Muscle layer of duodenum (tissue), 2 donors: Measurements from ENCODE around the gene MINAR1.
"Not testable (repeated sequence)": the region's sequence is repeated elsewhere in the genome, so short reads cannot be mapped to it uniquely, and the experiment has no call there.

Experiments
- H3K27ac ChIP-seq: one replicate; pipeline ENCODE4 v1.7.0; 2013; ENCODE audit warnings: mild to moderate bottlenecking, low read length
- H3K27me3 ChIP-seq: one replicate; pipeline ENCODE4 v1.7.0; 2013; ENCODE audit warnings: low read depth, mild to moderate bottlenecking, control low read depth, low read length
- H3K36me3 ChIP-seq, 2 donors: one replicate each; pipeline ENCODE4 v1.7.0; 2013; ENCODE audit warnings: low read length in 2 of 2, control low read depth in 1 of 2, mild to moderate bottlenecking in 1 of 2; ENCODE audit not compliant: insufficient read depth in 2 of 2, control insufficient read depth in 1 of 2
- H3K4me1 ChIP-seq, 2 donors: one replicate each; pipeline ENCODE4 v1.7.0; 2013; ENCODE audit warnings: low read length in 2 of 2, mild to moderate bottlenecking in 2 of 2, control low read depth in 1 of 2, moderate library complexity in 1 of 2; ENCODE audit not compliant: insufficient read depth in 2 of 2, control insufficient read depth in 1 of 2
- H3K4me3 ChIP-seq, 2 donors: one replicate each; pipeline ENCODE4 v1.7.0; 2013; ENCODE audit warnings: low read length in 2 of 2, low read depth in 1 of 2, mild to moderate bottlenecking in 1 of 2
- H3K9me3 ChIP-seq, 2 donors: one replicate each; pipeline ENCODE4 v1.7.0; 2013; ENCODE audit warnings: low read length in 2 of 2, control low read depth in 1 of 2, mild to moderate bottlenecking in 1 of 2; ENCODE audit not compliant: control insufficient read depth in 1 of 2
- donor health status: healthy.

MINAR1 gene

GRCh38 chr15:79410237-79410636 is 21.9 kb upstream of the MINAR1 start:
- Histone ChIP-seq H3K9me3 (no peaks in the 10 kb centered on the region), H3K36me3 (peaks cover 0 to 4% of the 10 kb centered on the region in 2 donors), H3K4me1 (no peaks in the 10 kb centered on the region), H3K27ac (no peak overlapping the region), H3K4me3 (no peak overlapping the region), H3K27me3 (no peaks in the 10 kb centered on the region)

- no peak overlapping the region for H3K27ac ChIP-seq
Observed at GRCh38 chr15:79412010-79412409, 20.1 kb upstream of the MINAR1 start.

GRCh38 chr15:79412429-79412828 is 19.7 kb upstream of the MINAR1 start:
- Histone ChIP-seq H3K9me3 (no peaks in the 10 kb centered on the region), H3K4me1 (no peaks in the 10 kb centered on the region), H3K4me3 (no peak overlapping the region), H3K27me3 (no peaks in the 10 kb centered on the region), H3K27ac (no peak overlapping the region), H3K36me3 (peaks cover 0 to 4% of the 10 kb centered on the region in 2 donors)

More at GRCh38 chr15:79412010-79412409, 20.1 kb upstream of the MINAR1 start:
- Histone ChIP-seq H3K9me3 (no peaks in the 10 kb centered on the region), H3K4me1 (no peaks in the 10 kb centered on the region), H3K27me3 (no peaks in the 10 kb centered on the region), H3K4me3 (no peak overlapping the region), H3K36me3 (peaks cover 0 to 4% of the 10 kb centered on the region in 2 donors)

- Histone ChIP-seq H3K4me1 (no peaks in the 10 kb centered on the region), H3K27me3 (no peaks in the 10 kb centered on the region), H3K9me3 (no peaks in the 10 kb centered on the region), H3K36me3 (peaks cover 0 to 4% of the 10 kb centered on the region in 2 donors), H3K4me3 (no peak overlapping the region), H3K27ac (no peak overlapping the region)
Observed at GRCh38 chr15:79416876-79417275, 15.3 kb upstream of the MINAR1 start.

- Histone ChIP-seq H3K4me1 (no peaks in the 10 kb centered on the region), H3K27me3 (no peaks in the 10 kb centered on the region), H3K27ac (no peak overlapping the region), H3K4me3 (no peak overlapping the region), H3K36me3 (no peaks in the 10 kb centered on the region), H3K9me3 (no peaks in the 10 kb centered on the region)
Observed at GRCh38 chr15:79418693-79419279, 13.3 kb upstream of the MINAR1 start.

- Histone ChIP-seq H3K27ac (no peak overlapping the region), H3K4me3 (no peak overlapping the region), H3K9me3 (no peaks in the 10 kb centered on the region), H3K36me3 (no peaks in the 10 kb centered on the region), H3K4me1 (no peaks in the 10 kb centered on the region), H3K27me3 (peaks cover 15% of the 10 kb centered on the region)
Observed at GRCh38 chr15:79425591-79426295, 6.4 kb upstream of the MINAR1 start.

GRCh38 chr15:79426899-79427298 is 5.2 kb upstream of the MINAR1 start:
- peaks cover 21% of the 10 kb centered on the region for H3K27me3 ChIP-seq

GRCh38 chr15:79427781-79428598 is 4.1 kb upstream of the MINAR1 start:
- peaks cover 24% of the 10 kb centered on the region for H3K27me3 ChIP-seq

More at GRCh38 chr15:79426899-79427298, 5.2 kb upstream of the MINAR1 start:
- peaks cover 0 to 10% of the 10 kb centered on the region in 2 donors for H3K4me1 ChIP-seq
- not testable (repeated sequence) for H3K27ac ChIP-seq, H3K4me3 ChIP-seq, H3K9me3 ChIP-seq, H3K36me3 ChIP-seq

GRCh38 chr15:79430901-79431635 is 1.1 kb upstream of the MINAR1 start:
- Histone ChIP-seq H3K9me3 (no peaks in the 10 kb centered on the region), H3K27ac (no peak overlapping the region), H3K36me3 (no peaks in the 10 kb centered on the region), H3K4me3 (peak overlapping the region in 1 of 2 donors; percentile 76), H3K4me1 (peaks cover 0 to 18% of the 10 kb centered on the region in 2 donors), H3K27me3 (peaks cover 37% of the 10 kb centered on the region)

More at GRCh38 chr15:79427781-79428598, 4.1 kb upstream of the MINAR1 start:
- no peaks in the 10 kb centered on the region for H3K36me3 ChIP-seq
- no peak overlapping the region for H3K27ac ChIP-seq
- H3K9me3 ChIP-seq: no peaks in the 10 kb centered on the region
- H3K4me3 ChIP-seq: no peak overlapping the region
- H3K4me1 ChIP-seq: peaks cover 0 to 18% of the 10 kb centered on the region in 2 donors

- Histone ChIP-seq H3K4me3 (peak overlapping the region in 1 of 2 donors; percentile 76), H3K27me3 (peaks cover 37% of the 10 kb centered on the region), H3K27ac (no peak overlapping the region), H3K4me1 (peaks cover 0 to 18% of the 10 kb centered on the region in 2 donors), H3K9me3 (no peaks in the 10 kb centered on the region), H3K36me3 (no peaks in the 10 kb centered on the region)
Observed at GRCh38 chr15:79432345-79433275, 474 bp downstream of the MINAR1 start.
